ENCODE data around the gene GNPDA1.

DNA sequence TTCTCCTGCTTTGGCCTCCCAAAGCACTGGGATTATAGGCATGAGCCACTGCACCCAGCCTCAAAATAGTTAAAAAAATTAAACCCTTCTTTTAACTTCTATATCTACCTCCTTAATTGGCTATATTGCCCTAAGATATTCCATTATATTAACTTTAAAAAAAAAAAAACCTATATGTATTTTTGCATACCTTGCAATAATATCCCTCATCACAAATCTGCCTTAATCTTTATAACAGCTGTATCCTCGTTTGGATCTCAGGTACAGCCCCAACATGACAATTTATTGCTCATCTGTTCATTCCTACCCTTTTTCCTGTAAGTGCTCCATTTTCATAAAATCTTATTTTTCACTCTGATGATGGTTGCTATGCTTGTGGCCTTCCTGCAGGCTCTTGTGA lies 12.7 kb downstream of the GNPDA1 start:
- TF ChIP-seq POLR2A (IDR thresholded peaks at IDR 0.05; ENCODE audit: low read length): no peak
- no peak for TF ChIP-seq GATA1 (IDR thresholded peaks at IDR 0.05; ENCODE audit: low read depth, low read length)

All from erythroblast (primary cell).